GM12873 (cell line): Measurements from ENCODE around the gene REPIN1.

Source experiments
- CTCF ChIP-seq: IDR thresholded peaks from 2 replicates; pipeline ENCODE4 v1.5.1; 2012; ENCODE audit warnings: low read depth, mild to moderate bottlenecking, moderate library complexity, low read length, control low read depth; ENCODE audit not compliant: insufficient read depth; ENCODE audit errors: missing control alignments

Gene REPIN1

GRCh38 chr7:150368096-150368883, at the start of gene REPIN1:
TSS of gene REPIN1 (plus strand) at chr7:150368822. CDS start at chr7:150369712, 890 bp downstream.
- TF ChIP-seq CTCF, result no peak

- no peak for TF ChIP-seq CTCF
Measured at GRCh38 chr7:150321788-150322113, 46.9 kb upstream of the REPIN1 start.

- TF ChIP-seq CTCF, result no peak
Measured at GRCh38 chr7:150322114-150322832, 46.3 kb upstream of the REPIN1 start.

GRCh38 chr7:150322833-150323681, 45.6 kb upstream of the REPIN1 start, which contains the start of the genes ACTR3C and LRRC61:
TSS of gene ACTR3C (minus strand) at chr7:150323545. CDS start at chr7:150295296, 28,249 bp downstream.
TSS of gene LRRC61 (plus strand) at chr7:150323355. CDS start at chr7:150336862, 13,507 bp downstream.
- peak; percentile 25 for TF ChIP-seq CTCF

- no peak for TF ChIP-seq CTCF
Measured at GRCh38 chr7:150323682-150324372, 44.8 kb upstream of the REPIN1 start.

- TF ChIP-seq CTCF, result no peak
Measured at GRCh38 chr7:150324373-150324961, 44.2 kb upstream of the REPIN1 start.
